Tibial nerve (tissue), 4 donors: ENCODE results near the gene WNT8A.

Source experiments
- EP300 ChIP-seq, 2 donors: sonication (generic); formaldehyde crosslinking; IDR thresholded peaks; one replicate each; pipeline ENCODE4 v1.6.1; 2017; ENCODE audit warnings: antibody characterized with exemption in 2 of 2, mild to moderate bottlenecking in 1 of 2
- POLR2A ChIP-seq, 2 donors: fragments of 450-650 bp; IDR thresholded peaks; one replicate each; pipeline ENCODE4 v1.6.1; 2017; ENCODE audit warnings: antibody characterized with exemption in 2 of 2, mild to moderate bottlenecking in 2 of 2, moderate library complexity in 2 of 2
- TF ChIP-seq, protein P1 (sequence below), 5 experiments: fragments of 200-600 bp in 3 of 5; fragments of 450-650 bp in 2 of 5; sonication (generic) in 3 of 5; IDR thresholded peaks; one replicate each; pipeline ENCODE4 v1.5.1; 2016 to 2019; ENCODE audit warnings: antibody characterized with exemption in 5 of 5, mild to moderate bottlenecking in 3 of 5, moderate library complexity in 2 of 5

GRCh38 chr5:138132543-138132942 is 48.7 kb downstream of the WNT8A start:
- TF ChIP-seq, protein P1, sequence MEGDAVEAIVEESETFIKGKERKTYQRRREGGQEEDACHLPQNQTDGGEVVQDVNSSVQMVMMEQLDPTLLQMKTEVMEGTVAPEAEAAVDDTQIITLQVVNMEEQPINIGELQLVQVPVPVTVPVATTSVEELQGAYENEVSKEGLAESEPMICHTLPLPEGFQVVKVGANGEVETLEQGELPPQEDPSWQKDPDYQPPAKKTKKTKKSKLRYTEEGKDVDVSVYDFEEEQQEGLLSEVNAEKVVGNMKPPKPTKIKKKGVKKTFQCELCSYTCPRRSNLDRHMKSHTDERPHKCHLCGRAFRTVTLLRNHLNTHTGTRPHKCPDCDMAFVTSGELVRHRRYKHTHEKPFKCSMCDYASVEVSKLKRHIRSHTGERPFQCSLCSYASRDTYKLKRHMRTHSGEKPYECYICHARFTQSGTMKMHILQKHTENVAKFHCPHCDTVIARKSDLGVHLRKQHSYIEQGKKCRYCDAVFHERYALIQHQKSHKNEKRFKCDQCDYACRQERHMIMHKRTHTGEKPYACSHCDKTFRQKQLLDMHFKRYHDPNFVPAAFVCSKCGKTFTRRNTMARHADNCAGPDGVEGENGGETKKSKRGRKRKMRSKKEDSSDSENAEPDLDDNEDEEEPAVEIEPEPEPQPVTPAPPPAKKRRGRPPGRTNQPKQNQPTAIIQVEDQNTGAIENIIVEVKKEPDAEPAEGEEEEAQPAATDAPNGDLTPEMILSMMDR (IDR thresholded peaks at IDR 0.05) = no peak
- TF ChIP-seq POLR2A (IDR thresholded peaks at IDR 0.05) (no peak), EP300 (IDR thresholded peaks at IDR 0.05) (no peak)
